MM.1S (cell line): ENCODE measurements around the gene MIGA2.

ENCODE experiments used
- DNase-seq: peaks from one replicate; pipeline ENCODE4 v3.0.0-alpha.2; 2015
- H2AFZ ChIP-seq: fragments of 300-600 bp; sonication (generic); 2 replicates; pipeline ENCODE4 v1.6.0; 2016; ENCODE audit warnings: antibody characterized with exemption, low read length
- H3F3A ChIP-seq: fragments of 300-600 bp; sonication (generic); 2 replicates; pipeline ENCODE4 v1.6.1; 2016; ENCODE audit warnings: mild to moderate bottlenecking, antibody characterized with exemption, low read length, moderate library complexity, mixed read lengths; ENCODE audit not compliant: insufficient read depth
- H3K27ac ChIP-seq: fragments of 300-600 bp; sonication (generic); 2 replicates; pipeline ENCODE4 v1.5.1; 2016; ENCODE audit warnings: mild to moderate bottlenecking, low read length
- H3K27me3 ChIP-seq: fragments of 300-600 bp; sonication (generic); replicated peaks from 2 replicates; pipeline ENCODE4 v1.6.0; 2016; ENCODE audit warnings: low read length; ENCODE audit not compliant: insufficient read depth
- H3K36me3 ChIP-seq: fragments of 300-600 bp; sonication (generic); replicated peaks from 2 replicates; pipeline ENCODE4 v1.6.1; 2016; ENCODE audit warnings: mild to moderate bottlenecking, low read length, mixed read lengths; ENCODE audit not compliant: insufficient read depth
- H3K4me1 ChIP-seq: fragments of 300-600 bp; sonication (generic); 2 replicates; pipeline ENCODE4 v1.6.1; 2016; ENCODE audit warnings: low read length, mixed read lengths
- H3K4me2 ChIP-seq: fragments of 300-600 bp; sonication (generic); 2 replicates; pipeline ENCODE4 v1.6.0; 2016; ENCODE audit warnings: low read depth, low read length
- H3K4me3 ChIP-seq: fragments of 300-600 bp; sonication (generic); 2 replicates; pipeline ENCODE4 v1.5.1; 2016; ENCODE audit warnings: low read length, mixed read lengths
- H3K79me2 ChIP-seq: fragments of 300-600 bp; sonication (generic); 2 replicates; pipeline ENCODE4 v1.6.1; 2016; ENCODE audit warnings: mixed run types, low read length, mixed read lengths
- H3K9ac ChIP-seq: fragments of 300-600 bp; sonication (generic); 2 replicates; pipeline ENCODE4 v1.6.1; 2016; ENCODE audit warnings: low read length, mixed read lengths
- H3K9me2 ChIP-seq: fragments of 300-600 bp; sonication (generic); replicated peaks from 2 replicates; pipeline ENCODE4 v1.6.1; 2016; ENCODE audit warnings: mild to moderate bottlenecking, low read length, mixed read lengths; ENCODE audit not compliant: insufficient read depth
- H3K9me3 ChIP-seq: fragments of 300-600 bp; sonication (generic); replicated peaks from 2 replicates; pipeline ENCODE4 v1.6.1; 2016; ENCODE audit warnings: mild to moderate bottlenecking, low read length, mixed read lengths; ENCODE audit not compliant: insufficient read depth
- H4K20me1 ChIP-seq: fragments of 300-600 bp; sonication (generic); 2 replicates; pipeline ENCODE4 v1.6.1; 2016; ENCODE audit warnings: mild to moderate bottlenecking, low read length, moderate library complexity, mixed read lengths; ENCODE audit not compliant: insufficient read depth
- CTCF ChIP-seq: fragments of 300-600 bp; sonication (generic); IDR thresholded peaks from 2 replicates; pipeline ENCODE4 v1.5.1; 2016; ENCODE audit warnings: antibody characterized with exemption, low read length, mixed read lengths
- EZH2 ChIP-seq: fragments of 300-600 bp; sonication (generic); optimal IDR thresholded peaks from 2 replicates; pipeline ENCODE3; 2017; ENCODE audit warnings: low read depth, mild to moderate bottlenecking, antibody characterized with exemption, low read length, mixed read lengths
- EZH2phosphoT487 ChIP-seq: fragments of 300-600 bp; sonication (generic); IDR thresholded peaks from 2 replicates; pipeline ENCODE4 v1.6.1; 2018; ENCODE audit warnings: antibody characterized with exemption, low read length

The MIGA2 gene

GRCh38 chr9:129076640-129077037 is 40.2 kb downstream of the MIGA2 start:
- Histone ChIP-seq H4K20me1 (no peaks in the 10 kb centered on the region), H3K9me2 (no peaks in the 10 kb centered on the region), H3K36me3 (no peaks in the 10 kb centered on the region), H3K27ac (no peak overlapping the region), H3K79me2 (peaks cover 7% of the 10 kb centered on the region), H3K4me3 (no peak overlapping the region), H3K4me1 (peaks cover 4% of the 10 kb centered on the region), H3F3A (no peaks in the 10 kb centered on the region), H3K9me3 (no peaks in the 10 kb centered on the region), H3K9ac (no peak overlapping the region), H3K27me3 (no peaks in the 10 kb centered on the region), H2AFZ (no peak overlapping the region), H3K4me2 (no peak overlapping the region)
- TF ChIP-seq EZH2 (no peak), CTCF (no peak), EZH2phosphoT487 (no peak)
- no peak for DNase-seq

GRCh38 chr9:129077236-129077635 is 40.8 kb downstream of the MIGA2 start:
- no peak overlapping the region for H3K9ac ChIP-seq
- no peak overlapping the region for H3K4me2 ChIP-seq
- no peaks in the 10 kb centered on the region for H3F3A ChIP-seq
- H3K27ac ChIP-seq = no peak overlapping the region
- H3K9me3 ChIP-seq = no peaks in the 10 kb centered on the region
- no peak overlapping the region for H3K4me3 ChIP-seq
- H3K27me3 ChIP-seq = no peaks in the 10 kb centered on the region
- no peak for DNase-seq
- H3K79me2 ChIP-seq = peaks cover 13% of the 10 kb centered on the region
- no peaks in the 10 kb centered on the region for H3K9me2 ChIP-seq
- TF ChIP-seq CTCF (no peak), EZH2phosphoT487 (no peak), EZH2 (no peak)
- H4K20me1 ChIP-seq = no peaks in the 10 kb centered on the region
- H3K36me3 ChIP-seq = no peaks in the 10 kb centered on the region
- H2AFZ ChIP-seq = no peak overlapping the region
- H3K4me1 ChIP-seq = peaks cover 9% of the 10 kb centered on the region

- H3K4me2 ChIP-seq = no peak overlapping the region
- H3K9me3 ChIP-seq = no peaks in the 10 kb centered on the region
- H3K36me3 ChIP-seq = no peaks in the 10 kb centered on the region
- no peaks in the 10 kb centered on the region for H3K9me2 ChIP-seq
- DNase-seq = no peak
- TF ChIP-seq EZH2 (no peak), EZH2phosphoT487 (no peak), CTCF (no peak)
- peaks cover 11% of the 10 kb centered on the region for H3K4me1 ChIP-seq
- H3K9ac ChIP-seq = no peak overlapping the region
- H2AFZ ChIP-seq = no peak overlapping the region
- H3K27me3 ChIP-seq = no peaks in the 10 kb centered on the region
- H4K20me1 ChIP-seq = no peaks in the 10 kb centered on the region
- peaks cover 29% of the 10 kb centered on the region for H3K79me2 ChIP-seq
- no peak overlapping the region for H3K27ac ChIP-seq
- no peaks in the 10 kb centered on the region for H3F3A ChIP-seq
- no peak overlapping the region for H3K4me3 ChIP-seq
These were observed 42.5 kb downstream of the MIGA2 start for GRCh38 chr9:129078691-129079503.
